Measurements from ENCODE around the gene GRB14. TPM values are rescaled to one million over a fixed set of nuclear protein-coding genes. Genes with fewer than 3 reads are reported as not detected.

GRB14 gene
- total RNA-seq, 1 experiment from 2014 or later, result 6.3 TPM

GRCh38 chr2:164597983-164598382 is 23.3 kb downstream of the GRB14 start:
- RAD21 ChIA-PET (ENCODE audit: low non-redundant PET in 1 of 2, low total read pairs in 2 of 2, uncharacterized antibody in 2 of 2, unreplicated experiment in 2 of 2), result no interaction called here
- Histone ChIP-seq H3K9ac (ENCODE audit: low read length) (no peak overlapping the region), H3K36me3 (ENCODE audit: control insufficient read depth in 1 of 2, insufficient read depth in 2 of 2, low read length in 2 of 2) (no peaks in the 10 kb centered on the region), H3K9me3 (ENCODE audit: control insufficient read depth in 1 of 2, insufficient read depth in 1 of 2, low read depth in 1 of 2, low read length in 2 of 2) (no peaks in the 10 kb centered on the region), H3K4me3 (replicated peaks in 1 of 2; ENCODE audit: low read depth in 1 of 2, low read length in 2 of 2) (no peak overlapping the region), H4K20me1 (ENCODE audit: insufficient read depth) (no peaks in the 10 kb centered on the region), H3K27ac (ENCODE audit: low read depth, low read length) (no peak overlapping the region), H3K79me2 (ENCODE audit: insufficient read depth, low read length) (no peaks in the 10 kb centered on the region), H3K4me1 (ENCODE audit: control insufficient read depth in 1 of 2, insufficient read depth in 2 of 2, low read length in 2 of 2) (no peaks in the 10 kb centered on the region), H3K4me2 (ENCODE audit: low read length) (no peak overlapping the region), H3K27me3 (ENCODE audit: insufficient read depth, low read length) (no peaks in the 10 kb centered on the region), H2AFZ (ENCODE audit: low read depth, low read length, poor library complexity, severe bottlenecking) (no peak overlapping the region), H3K9me2 (ENCODE audit: insufficient read depth) (no peaks in the 10 kb centered on the region)
- POLR2A ChIA-PET, result no interaction called here
- no TSS peak for BruUV-seq (replicated peaks)
- ATAC-seq (no peak), DNase-seq (ENCODE audit: low read depth, low spot score) (no peak)
- CTCF ChIA-PET, result no interaction called here
- intact Hi-C loops (cut with micrococcal nuclease), result no loop called here
- TF ChIP-seq ATF3 (IDR thresholded peaks at IDR 0.05), result no peak
- TF ChIP-seq TCF7L2 (IDR thresholded peaks at IDR 0.05; ENCODE audit: borderline replicate concordance, extremely low read depth, insufficient read depth, insufficient read length), result no peak
- no peak for TF ChIP-seq CTCF (IDR thresholded peaks at IDR 0.05 in 2 of 3, conservative IDR thresholded peaks at IDR 0.05 in 1 of 3; ENCODE audit: borderline replicate concordance in 1 of 3, insufficient read depth in 1 of 3, low read depth in 2 of 3, low read length in 2 of 3)
- TF ChIP-seq CBX3 (IDR thresholded peaks at IDR 0.05; ENCODE audit: low read depth), result no peak
- TF ChIP-seq EZH2 (IDR thresholded peaks at IDR 0.05), result no peak
- TF ChIP-seq REST (IDR thresholded peaks at IDR 0.05; ENCODE audit: low read depth), result no peak
- TF ChIP-seq SP1 (IDR thresholded peaks at IDR 0.05; ENCODE audit: low read depth), result no peak
- no peak for TF ChIP-seq EGR1 (IDR thresholded peaks at IDR 0.05; ENCODE audit: low read depth)

Measured in HCT116 (cell line).